ENCODE data around the gene ZNF490. TPM values are rescaled to one million over a fixed set of nuclear protein-coding genes. Genes with fewer than 3 reads are reported as not detected.
"Not testable (repeated sequence)": the region's sequence is repeated elsewhere in the genome, so short reads cannot be mapped to it uniquely, and the experiment has no call there.

Gene ZNF490
- total RNA-seq, 1 donor from 2014 or later: 3.9 TPM

DNA sequence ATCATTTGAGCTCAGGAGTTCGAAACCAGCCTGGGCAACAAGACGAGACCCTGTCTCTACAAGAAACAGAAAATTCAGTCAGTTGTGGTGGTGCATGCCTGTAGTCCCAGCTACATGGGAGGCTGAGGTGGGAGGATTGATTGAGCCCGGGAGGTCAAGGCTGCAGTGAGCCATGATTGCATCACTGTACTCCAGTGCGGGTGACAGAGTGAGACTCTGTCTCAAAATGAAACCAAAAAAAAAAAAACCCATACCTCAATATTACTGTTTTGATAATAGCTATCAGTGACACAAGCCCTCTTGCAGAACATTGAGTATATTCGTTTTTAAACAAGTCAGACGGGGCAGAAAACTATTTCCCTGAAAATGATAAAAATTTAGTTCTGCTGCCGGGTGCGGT lies 16.3 kb upstream of the ZNF490 start:
- ATAC-seq (ENCODE audit: poor library complexity) (no peak), DNase-seq (no peak)
- intact Hi-C loops (cut with DNase I): no loop called here

DNA sequence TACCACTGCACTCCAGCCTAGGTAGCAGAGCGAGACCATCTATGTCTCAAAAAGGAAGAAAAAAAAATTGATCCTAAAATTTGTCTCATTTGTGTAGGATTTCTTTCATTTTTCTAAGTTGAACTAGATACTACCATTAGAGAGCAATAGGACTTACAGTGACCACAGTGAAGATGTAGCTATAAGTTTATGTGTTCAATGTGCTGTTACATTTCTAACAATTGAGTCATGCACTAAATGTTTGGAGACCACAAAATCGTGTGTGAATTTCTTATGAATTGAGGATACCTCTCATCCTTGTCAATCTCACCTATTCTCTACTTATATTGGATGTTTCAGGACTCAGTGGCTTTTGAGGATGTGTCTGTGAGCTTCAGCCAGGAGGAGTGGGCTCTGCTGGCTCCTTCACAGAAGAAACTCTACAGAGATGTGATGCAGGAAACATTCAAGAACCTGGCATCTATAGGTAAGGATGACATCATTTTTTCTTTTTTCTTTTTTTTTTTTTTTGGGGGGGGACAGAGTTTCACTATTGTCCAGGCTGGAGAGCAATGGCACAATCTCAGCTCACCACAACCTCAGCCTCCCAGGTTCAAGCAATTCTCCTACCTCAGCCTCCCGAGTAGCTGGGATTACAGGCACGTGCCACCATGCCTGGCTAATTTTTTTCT lies 12.9 kb upstream of the ZNF490 start:
- ATAC-seq (ENCODE audit: poor library complexity) (no peak), DNase-seq (no peak)
- intact Hi-C loops (cut with DNase I): no loop called here

DNA sequence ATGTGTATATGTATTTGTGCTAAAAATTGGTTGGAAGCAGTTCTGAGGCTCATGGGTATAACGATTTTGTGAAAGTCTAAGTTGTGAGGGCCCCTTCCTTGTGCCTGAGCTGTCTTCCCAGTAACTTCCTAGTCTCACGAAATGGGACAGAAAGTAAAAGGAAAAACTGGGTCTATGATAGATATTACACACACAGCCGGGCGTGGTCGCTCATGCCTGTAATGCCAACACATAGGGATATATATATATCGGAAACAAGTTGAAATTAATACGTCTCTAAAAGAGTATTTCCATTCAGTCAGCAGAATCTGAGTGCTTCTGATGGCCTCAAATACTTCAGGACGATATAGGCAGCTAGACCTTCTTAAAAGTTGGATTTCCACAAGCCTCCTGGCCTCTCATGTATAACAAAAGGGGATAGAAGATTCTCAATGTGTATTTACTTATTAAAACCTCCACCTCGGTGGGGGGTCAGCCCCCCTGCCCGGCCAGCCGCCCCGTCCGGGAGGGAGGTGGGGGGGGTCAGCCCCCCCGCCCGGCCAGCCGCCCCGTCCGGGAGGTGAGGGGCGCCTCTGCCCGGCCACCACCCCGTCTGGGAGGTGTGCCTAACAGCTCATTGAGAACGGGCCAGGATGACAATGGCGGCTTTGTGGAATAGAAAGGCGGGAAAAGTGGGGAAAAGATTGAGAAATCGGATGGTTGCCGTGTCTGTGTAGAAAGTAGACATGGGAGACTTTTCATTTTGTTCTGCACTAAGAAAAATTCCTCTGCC lies 10.8 kb upstream of the ZNF490 start:
- intact Hi-C loops (cut with DNase I); ATAC-seq (ENCODE audit: poor library complexity); DNase-seq: not testable (repeated sequence)

DNA sequence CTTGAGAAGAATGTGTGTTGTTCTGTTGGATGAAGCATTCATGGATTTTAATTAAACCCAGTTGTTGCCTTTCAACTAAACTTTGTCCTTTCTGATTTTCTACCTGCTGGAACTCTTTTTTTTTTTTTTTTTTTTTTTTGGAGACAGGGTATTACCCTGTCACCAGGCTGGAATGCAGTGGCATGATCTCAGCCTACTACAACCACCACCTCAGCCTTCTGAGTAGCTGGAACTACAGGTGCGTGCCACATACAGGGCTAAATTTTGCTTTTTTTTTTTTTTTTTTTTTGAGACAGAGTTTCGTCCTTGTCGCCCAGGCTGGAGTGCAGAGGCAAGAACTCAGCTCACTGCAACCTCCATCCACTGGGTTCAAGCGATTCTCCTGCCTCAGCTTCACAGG lies 7.0 kb upstream of the ZNF490 start:
- intact Hi-C loops (cut with DNase I): no loop called here
- no peak for DNase-seq
- ATAC-seq (ENCODE audit: poor library complexity): no peak

DNA sequence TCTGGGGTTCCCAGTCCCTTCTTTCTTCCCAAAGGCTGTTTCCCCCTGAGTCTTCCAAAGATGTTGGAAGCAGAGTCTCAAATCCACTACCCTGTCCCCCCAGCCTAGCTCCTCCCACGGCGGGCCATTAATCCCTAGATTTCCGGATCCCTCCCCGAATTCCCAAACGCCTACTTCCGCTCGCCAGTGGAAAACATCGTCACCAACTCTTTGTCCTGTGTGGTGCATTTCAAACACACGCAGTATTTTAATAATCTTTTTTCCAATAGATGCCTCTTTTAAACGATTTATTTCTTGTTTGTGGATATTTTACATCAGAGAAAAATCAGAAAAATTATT lies 717 bp upstream of the ZNF490 start:
- intact Hi-C loops (cut with DNase I): no loop called here
- DNase-seq: peak; percentile 77
- peak; percentile 84 for ATAC-seq (ENCODE audit: poor library complexity)

DNA sequence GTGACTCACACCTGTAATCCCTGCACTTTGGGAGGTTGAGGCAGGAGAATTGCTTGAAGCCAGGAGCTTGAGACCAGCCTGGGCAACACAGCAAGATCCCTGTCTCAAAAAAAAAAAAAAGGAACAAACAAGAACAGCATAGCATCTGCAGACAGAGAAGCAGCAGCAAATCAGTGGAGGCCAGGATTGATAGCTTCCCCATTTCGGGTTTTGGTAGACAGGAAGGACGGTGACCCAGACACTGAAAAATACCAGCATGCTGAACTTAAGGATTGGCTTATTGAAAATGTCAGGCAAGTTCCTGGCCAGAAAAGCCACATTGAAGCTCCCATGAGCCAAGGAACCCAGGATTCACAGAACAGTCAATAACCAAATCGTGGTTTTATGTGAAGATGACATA lies 3.0 kb downstream of the ZNF490 start:
- ATAC-seq (ENCODE audit: poor library complexity) (no peak), DNase-seq (no peak)
- intact Hi-C loops (cut with DNase I): no loop called here

DNA sequence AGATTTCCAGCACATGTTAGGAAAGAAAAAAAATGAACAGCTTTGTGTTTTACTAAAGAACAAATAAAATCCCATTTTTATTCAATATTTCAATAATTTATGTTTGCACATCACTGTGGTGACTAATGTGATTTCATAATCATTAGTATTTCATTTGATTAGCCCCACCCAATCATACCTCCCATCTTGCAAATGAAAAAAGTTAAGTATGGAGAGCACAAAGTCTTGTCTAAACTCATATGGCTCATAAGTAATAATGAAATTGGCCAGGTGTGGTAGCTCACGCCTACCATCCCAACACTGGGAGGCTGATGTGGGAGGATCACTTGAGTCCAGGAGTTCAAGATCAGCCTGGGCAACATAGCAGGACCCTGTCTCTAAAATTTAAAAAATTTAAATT lies 3.8 kb downstream of the ZNF490 start:
- ATAC-seq (ENCODE audit: poor library complexity) (no peak), DNase-seq (no peak)
- intact Hi-C loops (cut with DNase I): no loop called here

DNA sequence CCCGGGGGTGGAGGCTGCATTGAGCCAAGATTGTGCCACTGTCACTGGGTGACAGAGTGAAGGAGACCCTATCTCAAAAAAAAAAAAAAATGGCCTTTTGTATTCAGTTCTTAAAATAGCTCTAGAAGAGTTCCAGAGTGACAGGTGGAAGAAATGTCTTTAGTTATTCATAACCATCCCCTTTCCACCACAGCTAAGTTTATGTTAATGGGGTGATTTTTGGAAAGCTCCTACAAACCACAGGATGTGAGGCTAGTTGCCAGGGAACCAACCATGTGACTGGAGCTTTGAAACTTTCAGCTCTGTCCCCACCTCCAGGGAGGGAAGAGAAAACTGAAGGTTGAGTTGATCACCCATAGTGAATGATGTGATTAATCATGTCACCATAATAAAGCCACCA lies 6.9 kb downstream of the ZNF490 start:
- intact Hi-C loops (cut with DNase I): no loop called here
- ATAC-seq (ENCODE audit: poor library complexity) (no peak), DNase-seq (no peak)

DNA sequence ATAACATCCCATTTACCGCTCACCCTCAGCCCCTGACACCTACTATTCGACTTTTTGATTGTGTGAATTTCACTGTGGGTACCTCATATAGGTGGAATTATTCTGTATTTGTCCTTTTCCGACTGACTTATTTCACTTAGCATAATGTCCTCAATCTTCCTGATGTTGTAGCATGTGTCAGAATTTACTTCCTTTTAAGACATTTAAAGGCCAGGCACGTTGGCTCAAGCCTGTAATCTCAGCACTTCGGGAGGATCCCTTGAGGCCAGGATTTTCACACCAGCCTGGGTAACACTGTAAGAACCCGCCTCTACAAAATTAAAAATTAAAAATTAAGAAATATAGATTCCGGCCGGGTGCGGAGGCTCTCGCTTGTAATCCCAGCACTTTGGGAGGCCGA lies 13.0 kb downstream of the ZNF490 start:
- intact Hi-C loops (cut with DNase I): no loop called here
- DNase-seq (no peak), ATAC-seq (ENCODE audit: poor library complexity) (no peak)

DNA sequence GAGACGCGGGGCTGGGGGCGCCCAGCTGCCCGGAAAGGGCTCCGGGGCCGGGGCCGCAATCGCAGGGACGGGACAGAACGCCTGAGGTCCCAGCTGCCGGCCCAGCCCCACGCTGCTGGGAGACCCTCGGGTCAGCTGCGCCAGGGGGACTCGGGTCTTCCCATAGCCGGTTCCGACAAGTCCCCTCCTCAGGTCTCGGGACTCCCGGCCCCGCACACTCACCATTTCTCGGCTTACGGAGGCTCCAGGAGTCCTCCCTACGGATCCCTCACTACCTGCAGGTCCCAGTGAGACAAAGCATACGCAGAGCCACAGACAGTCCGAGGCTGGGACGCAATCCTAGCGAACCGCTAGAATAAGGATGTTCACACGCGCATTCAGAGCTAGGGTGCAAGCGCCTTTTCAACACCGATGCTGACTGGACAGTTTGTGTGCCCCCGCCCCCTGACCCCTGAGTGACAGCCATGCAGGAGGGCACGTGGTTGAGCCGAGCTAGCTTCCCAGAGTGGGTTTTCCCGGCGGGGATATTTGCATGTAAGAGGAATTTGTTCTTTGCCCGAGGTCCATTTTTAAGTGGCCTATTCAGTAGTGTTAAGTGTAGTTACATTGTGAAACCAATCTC lies 13.6 kb downstream of the ZNF490 start:
- intact Hi-C loops (cut with DNase I): no loop called here
- DNase-seq (no peak), ATAC-seq (ENCODE audit: poor library complexity) (no peak)

DNA sequence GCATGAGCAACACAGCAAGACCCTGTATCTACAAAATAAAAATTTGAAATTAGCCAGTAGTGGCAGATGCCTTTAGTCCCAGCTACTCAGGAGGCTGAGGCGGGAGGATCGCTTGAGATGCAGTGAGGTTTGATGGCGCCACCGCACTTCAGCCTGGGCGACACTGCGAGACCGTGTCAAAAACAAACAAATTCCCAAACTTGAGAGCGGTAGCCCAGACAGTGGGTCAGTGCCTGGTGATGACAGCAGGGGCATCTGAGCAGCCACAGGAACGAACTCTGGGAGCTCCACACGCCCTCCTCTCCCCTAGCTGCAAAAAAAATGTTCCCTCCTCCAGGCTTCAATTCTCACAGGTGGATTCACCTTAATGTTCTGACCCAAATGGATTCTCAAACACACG lies 14.1 kb downstream of the ZNF490 start:
- intact Hi-C loops (cut with DNase I): no loop called here
- no peak for ATAC-seq (ENCODE audit: poor library complexity)

DNA sequence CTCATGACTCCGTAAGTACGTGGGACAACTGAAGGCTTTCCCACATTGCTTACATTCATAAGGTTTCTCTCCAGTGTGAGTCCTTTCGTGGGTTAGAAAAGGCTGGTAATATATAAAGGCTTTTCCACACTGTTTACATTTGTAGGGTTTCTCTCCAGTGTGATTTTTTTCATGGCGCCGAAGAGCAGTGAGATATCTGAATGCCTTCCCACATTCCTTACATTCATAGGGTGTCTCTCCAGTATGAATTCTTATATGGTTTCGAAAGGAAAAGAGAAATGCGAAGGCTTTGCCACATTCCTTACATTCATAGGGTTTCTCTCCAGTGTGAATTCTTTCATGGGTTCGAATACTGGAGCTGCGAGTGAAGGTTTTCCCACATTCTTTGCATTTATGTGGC lies 29.5 kb downstream of the ZNF490 start:
- ATAC-seq (ENCODE audit: poor library complexity) (no peak), DNase-seq (no peak)
- intact Hi-C loops (cut with DNase I): no loop called here

More for the DNA sequence above, 14.1 kb downstream of the ZNF490 start:
- no peak for DNase-seq

DNA sequence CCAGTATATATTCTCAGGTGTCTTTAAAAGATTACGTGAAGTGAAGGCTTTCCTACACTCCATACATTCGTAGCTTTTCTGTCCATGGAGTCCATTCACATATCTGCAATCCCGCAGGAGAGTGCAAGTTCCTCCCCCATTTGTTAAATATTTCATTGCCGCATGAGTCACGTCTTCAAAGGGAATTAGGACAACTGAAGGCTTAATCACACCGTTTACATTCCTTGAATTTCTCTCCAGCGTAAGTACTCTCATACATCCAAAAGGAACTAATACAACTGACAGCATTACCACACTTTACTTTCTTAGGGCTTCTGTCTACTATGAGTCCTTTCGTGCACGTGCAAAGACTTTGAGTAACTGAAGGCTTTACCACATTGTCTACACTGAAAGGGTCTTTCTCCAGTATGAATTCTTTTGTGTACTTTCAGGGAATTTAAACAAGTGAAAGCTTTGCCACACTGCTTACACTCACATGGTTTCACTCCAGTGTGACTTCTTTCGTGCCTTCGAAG lies 30.4 kb downstream of the ZNF490 start:
- no peak for ATAC-seq (ENCODE audit: poor library complexity)
- intact Hi-C loops (cut with DNase I): no loop called here
- DNase-seq: no peak

DNA sequence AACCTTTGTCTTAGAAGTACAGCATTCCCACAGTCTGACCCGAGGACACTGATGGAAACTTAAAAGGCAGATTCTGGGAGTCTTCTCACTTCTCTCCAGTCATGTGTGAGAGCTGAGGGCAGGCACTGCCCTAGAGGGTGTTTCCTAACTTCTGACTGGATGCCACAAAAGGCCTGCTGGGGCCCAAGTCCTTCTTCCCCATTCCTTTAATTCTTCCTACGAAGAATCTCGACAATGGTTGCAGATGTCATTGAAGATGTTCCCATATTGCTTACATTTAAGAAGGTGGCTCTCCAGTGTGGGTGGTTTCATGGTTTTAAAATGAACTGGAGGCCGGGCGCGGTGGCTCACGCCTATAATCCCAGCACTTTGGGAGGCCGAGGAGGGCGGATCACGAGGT lies 32.0 kb downstream of the ZNF490 start:
- no peak for DNase-seq
- intact Hi-C loops (cut with DNase I): no loop called here
- ATAC-seq (ENCODE audit: poor library complexity): no peak

DNA sequence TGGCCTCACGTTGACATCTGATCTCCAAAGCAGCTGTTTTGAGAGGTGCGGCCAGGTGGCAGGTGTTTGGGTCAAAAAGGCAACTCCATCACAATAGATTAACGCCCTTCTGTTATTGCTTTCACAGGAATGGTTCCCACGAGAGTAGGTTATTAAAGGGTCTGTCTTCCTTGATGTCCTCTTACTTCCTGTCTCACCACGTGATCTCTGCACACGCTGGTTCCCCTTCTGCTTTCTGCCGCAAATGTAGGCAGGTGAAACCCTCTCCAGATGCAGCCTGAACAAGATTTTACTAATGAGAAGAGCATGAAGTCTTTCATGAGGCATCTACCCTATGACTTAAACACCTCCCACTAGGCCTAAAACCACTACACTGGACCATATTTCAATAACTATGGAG lies 36.6 kb downstream of the ZNF490 start:
- ATAC-seq (ENCODE audit: poor library complexity): no peak
- intact Hi-C loops (cut with DNase I): no loop called here
- DNase-seq: no peak

DNA sequence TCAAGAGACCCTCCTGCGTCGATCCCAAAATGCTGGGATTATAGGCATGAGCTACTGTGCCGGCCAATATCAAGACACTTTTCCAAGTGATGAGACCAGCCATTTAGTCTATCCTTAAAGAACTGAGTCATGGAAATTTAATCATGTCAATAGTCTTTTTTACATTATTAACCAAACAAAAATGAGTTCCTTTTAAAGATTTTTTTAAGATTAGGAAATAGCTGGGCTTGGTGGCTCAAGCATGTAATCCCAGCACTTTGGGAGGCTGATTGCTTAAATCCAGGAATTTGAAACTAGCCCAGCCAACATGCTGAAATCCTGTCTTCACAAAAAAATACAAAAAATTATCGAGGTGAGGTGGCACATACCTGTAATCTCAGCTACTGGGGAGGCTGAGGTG lies 42.7 kb downstream of the ZNF490 start:
- intact Hi-C loops (cut with DNase I): no loop called here
- DNase-seq (no peak), ATAC-seq (ENCODE audit: poor library complexity) (no peak)

DNA sequence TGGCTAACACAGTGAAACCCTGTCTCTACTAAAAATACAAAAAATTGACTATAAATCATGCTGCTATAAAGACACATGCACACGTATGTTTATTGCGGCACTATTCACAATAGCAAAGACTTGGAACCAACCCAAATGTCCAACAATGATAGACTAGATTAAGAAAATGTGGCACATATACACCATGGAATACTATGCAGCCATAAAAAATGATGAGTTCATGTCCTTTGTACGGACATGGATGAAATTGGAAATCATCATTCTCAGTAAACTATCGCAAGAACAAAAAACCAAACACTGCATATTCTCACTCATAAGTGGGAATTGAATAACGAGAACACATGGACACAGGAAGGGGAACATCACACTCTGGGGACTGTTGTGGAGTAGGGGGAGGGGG lies 44.2 kb downstream of the ZNF490 start:
- DNase-seq; intact Hi-C loops (cut with DNase I); ATAC-seq (ENCODE audit: poor library complexity): not testable (repeated sequence)

DNA sequence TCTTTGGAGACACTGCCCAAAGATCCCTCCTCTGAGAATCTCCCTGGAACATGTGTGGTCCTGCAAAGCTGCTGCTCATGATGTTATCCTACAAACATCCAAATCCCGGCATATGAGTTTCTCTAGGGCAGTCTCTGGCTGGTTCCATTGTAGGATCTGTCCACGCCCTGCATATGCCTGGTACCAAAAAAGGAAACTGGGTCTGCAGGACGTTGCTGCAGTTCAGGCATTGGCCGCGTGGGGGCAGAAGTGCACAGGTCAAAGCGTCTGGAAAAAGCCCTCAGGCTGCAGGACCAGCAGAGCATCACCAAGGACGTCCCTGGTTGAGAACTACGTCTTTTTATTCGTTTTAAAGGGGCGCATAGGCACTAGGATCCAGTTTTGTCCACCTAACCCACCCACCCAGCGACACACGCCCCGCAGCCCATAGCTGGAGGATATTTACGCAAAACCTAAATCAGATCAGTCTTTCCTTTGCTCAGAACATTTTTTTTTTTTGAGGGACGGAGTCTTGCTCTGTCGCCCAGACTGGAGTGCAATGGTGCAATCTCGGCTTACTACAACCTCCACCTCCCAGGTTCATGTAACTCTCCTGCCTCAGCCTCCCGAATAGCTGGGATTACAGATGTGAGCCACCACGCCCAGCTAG lies 46.5 kb downstream of the ZNF490 start:
- intact Hi-C loops (cut with DNase I): no loop called here
- peak; percentile 94 for DNase-seq

DNA sequence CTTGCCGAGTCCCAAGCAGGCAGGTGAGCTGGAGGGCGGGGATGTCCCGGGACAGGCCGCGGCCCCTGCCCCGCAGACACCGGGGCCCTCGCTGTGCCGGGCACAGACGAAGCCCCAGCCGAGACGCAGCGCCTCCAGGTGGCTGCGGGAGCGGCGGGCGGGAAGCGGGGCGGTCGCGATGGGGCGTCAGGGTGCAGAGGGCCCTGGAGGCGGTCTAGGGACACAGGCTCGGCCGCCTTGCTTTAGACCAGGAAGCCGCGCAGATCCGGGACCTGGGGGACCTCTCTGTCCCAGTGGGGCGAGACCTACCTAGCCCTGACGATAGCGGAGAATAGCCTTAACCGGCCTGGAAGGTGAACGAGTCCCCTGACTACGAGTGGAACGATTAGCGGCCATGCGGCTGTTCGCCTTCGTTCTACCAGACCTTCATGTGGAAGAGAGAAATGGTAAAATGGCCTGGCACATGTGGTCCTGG lies 55.1 kb downstream of the ZNF490 start:
- DNase-seq (no peak), ATAC-seq (ENCODE audit: poor library complexity) (no peak)
- intact Hi-C loops (cut with DNase I): no loop called here

More for the DNA sequence above, 46.5 kb downstream of the ZNF490 start:
- peak; percentile 97 for ATAC-seq (ENCODE audit: poor library complexity)
